Activated B cell treated with CpG ODN at 0.5 μM for 24 hours (primary cell): ENCODE results near the gene NRP2. TPM values are rescaled to one million over a fixed set of nuclear protein-coding genes. Genes with fewer than 3 reads are reported as not detected.

Source experiments
- ATAC-seq: fragments of 200-7000 bp; cut with Tn5 transposase; one replicate; pipeline ENCODE4 v1.10.0; 2021; ENCODE audit warnings: low read depth, mild to moderate bottlenecking, moderate library complexity
- CTCF ChIA-PET: fragments of 350-600 bp; sonication (Branson Sonifier 250); formaldehyde crosslinking; loops from one replicate; lab custom pipeline; 2021; ENCODE audit warnings: antibody characterized with exemption; lab: Charles Lee
- POLR2A ChIA-PET: fragments of 350-600 bp; sonication (Branson Sonifier 250); formaldehyde crosslinking; loops from one replicate; lab custom pipeline; 2021; ENCODE audit warnings: antibody characterized with exemption; lab: Charles Lee
- DNase-seq: peaks from one replicate; pipeline ENCODE4 v3.0.0; 2022
- H3K27ac Mint-ChIP-seq: one replicate; pipeline ENCODE4 v1.8.0; 2020; ENCODE audit warnings: mixed read lengths
- H3K27me3 Mint-ChIP-seq: one replicate; pipeline ENCODE4 v1.8.0; 2021; ENCODE audit warnings: mixed read lengths
- H3K36me3 Mint-ChIP-seq: one replicate; pipeline ENCODE4 v1.8.0; 2021; ENCODE audit warnings: low read depth, mixed read lengths
- H3K4me1 Mint-ChIP-seq: one replicate; pipeline ENCODE4 v1.8.0; 2021; ENCODE audit warnings: mixed read lengths
- H3K4me3 Mint-ChIP-seq: one replicate; pipeline ENCODE4 v1.8.0; 2020; ENCODE audit warnings: mild to moderate bottlenecking, mixed read lengths
- H3K9me3 Mint-ChIP-seq: one replicate; pipeline ENCODE4 v1.8.0; 2020; ENCODE audit warnings: mixed read lengths
- intact Hi-C: fragments of 100-400 bp; cut with micrococcal nuclease; formaldehyde crosslinking; loops from one replicate; pipeline ENCODE4 v1.15.1; 2024
- total RNA-seq: library from RNA; stranded (reverse); gene quantifications from 2 replicates; pipeline ENCODE4 v1.2.3, GENCODE V29; 2022
- TF ChIP-seq, protein P1 (sequence below): fragments of 200-600 bp; IDR thresholded peaks from one replicate; pipeline ENCODE4 v1.8.0; 2022; ENCODE audit warnings: antibody characterized with exemption, mild to moderate bottlenecking

The NRP2 gene
- total RNA-seq, 1 donor from 2014 or later, result 10.2 TPM

DNA sequence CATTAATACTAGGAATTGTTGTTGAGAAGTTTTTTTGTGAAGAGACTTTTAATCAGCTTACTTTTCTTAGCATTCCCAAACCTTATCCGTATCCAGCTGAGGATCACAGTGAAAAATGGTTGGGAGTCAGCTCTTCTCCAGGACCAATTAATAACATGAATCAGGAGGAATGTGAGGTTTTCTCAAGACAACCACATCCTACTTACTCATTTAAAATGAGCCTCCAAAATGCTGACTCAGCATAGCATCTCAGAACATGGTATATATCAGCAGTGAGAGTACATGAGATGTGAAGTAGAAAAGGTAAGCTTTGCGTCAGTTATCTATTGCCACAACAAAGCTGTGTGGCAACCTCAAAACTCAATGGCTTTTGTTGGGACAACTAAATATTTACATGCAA, 140.3 kb downstream of the NRP2 start:
- H3K4me3 Mint-ChIP-seq, result no peak overlapping the region
- no peak overlapping the region for H3K27ac Mint-ChIP-seq
- CTCF ChIA-PET, result no interaction called here
- no peaks in the 10 kb centered on the region for H3K36me3 Mint-ChIP-seq
- intact Hi-C loops, result no loop called here
- H3K4me1 Mint-ChIP-seq, result no peaks in the 10 kb centered on the region
- TF ChIP-seq, protein P1, sequence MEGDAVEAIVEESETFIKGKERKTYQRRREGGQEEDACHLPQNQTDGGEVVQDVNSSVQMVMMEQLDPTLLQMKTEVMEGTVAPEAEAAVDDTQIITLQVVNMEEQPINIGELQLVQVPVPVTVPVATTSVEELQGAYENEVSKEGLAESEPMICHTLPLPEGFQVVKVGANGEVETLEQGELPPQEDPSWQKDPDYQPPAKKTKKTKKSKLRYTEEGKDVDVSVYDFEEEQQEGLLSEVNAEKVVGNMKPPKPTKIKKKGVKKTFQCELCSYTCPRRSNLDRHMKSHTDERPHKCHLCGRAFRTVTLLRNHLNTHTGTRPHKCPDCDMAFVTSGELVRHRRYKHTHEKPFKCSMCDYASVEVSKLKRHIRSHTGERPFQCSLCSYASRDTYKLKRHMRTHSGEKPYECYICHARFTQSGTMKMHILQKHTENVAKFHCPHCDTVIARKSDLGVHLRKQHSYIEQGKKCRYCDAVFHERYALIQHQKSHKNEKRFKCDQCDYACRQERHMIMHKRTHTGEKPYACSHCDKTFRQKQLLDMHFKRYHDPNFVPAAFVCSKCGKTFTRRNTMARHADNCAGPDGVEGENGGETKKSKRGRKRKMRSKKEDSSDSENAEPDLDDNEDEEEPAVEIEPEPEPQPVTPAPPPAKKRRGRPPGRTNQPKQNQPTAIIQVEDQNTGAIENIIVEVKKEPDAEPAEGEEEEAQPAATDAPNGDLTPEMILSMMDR, result no peak
- POLR2A ChIA-PET, result no interaction called here
- DNase-seq, result no peak
- no peak for ATAC-seq
- H3K9me3 Mint-ChIP-seq, result peaks cover 6% of the 10 kb centered on the region
- peaks cover 7% of the 10 kb centered on the region for H3K27me3 Mint-ChIP-seq

DNA sequence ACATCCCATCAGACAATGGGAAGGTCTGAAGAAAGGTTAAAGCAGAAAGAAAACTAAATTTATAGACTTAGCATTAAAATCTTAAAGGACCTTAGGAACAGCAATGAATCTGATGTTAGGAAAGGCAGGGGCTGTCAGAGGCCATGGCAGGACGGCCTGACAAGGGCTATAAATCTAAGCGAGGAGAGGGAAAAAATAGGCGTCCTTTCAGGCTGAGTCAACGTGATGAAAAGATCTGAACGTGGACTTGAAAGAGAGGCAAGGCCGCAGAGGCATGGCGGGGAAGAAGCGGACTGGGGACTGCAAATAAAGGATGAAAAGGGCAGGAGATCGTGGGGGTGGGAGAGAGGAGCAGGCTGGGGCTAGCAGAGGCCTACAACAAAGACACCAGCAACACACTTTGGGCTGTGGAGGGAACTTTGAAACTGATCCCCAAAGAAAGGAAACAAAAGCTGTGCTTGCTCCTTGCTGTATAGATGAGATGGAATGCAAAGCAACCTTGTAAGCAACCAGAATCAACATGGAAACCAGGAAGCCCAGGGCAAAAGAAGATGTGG, 145.6 kb downstream of the NRP2 start:
- POLR2A ChIA-PET, result no interaction called here
- Mint-ChIP-seq H3K4me3 (no peak overlapping the region), H3K9me3 (peaks cover 6% of the 10 kb centered on the region), H3K27ac (no peak overlapping the region), H3K4me1 (no peaks in the 10 kb centered on the region), H3K27me3 (no peaks in the 10 kb centered on the region), H3K36me3 (no peaks in the 10 kb centered on the region)
- CTCF ChIA-PET, result no interaction called here
- TF ChIP-seq, protein P1, result no peak
- ATAC-seq (no peak), DNase-seq (no peak)
- intact Hi-C loops, result no loop called here

DNA sequence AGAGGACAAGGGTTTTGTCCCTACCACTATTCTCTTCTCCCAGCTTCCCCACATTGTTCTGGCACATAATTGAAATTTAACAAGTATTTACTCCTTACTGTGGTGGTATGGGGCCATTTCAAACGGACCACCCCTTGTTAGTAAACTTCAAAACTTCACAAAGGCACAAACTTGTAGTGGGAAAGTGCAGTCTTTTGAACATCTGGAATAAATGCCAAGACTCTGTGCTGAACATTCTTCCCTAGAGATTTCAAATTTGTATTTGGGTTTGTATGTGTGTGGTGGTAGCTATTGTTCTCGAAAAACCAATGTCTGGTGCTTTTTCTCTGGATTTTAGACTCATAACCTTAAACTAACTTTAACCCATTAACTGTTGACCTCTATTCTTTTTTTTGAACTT, 151.6 kb downstream of the NRP2 start:
- ChIA-PET CTCF (no interaction called here), POLR2A (no interaction called here)
- no peaks in the 10 kb centered on the region for H3K9me3 Mint-ChIP-seq
- TF ChIP-seq, protein P1, result no peak
- H3K27ac Mint-ChIP-seq, result no peak overlapping the region
- no peaks in the 10 kb centered on the region for H3K4me1 Mint-ChIP-seq
- DNase-seq (no peak), ATAC-seq (no peak)
- H3K4me3 Mint-ChIP-seq, result no peak overlapping the region
- no peaks in the 10 kb centered on the region for H3K36me3 Mint-ChIP-seq
- H3K27me3 Mint-ChIP-seq, result no peaks in the 10 kb centered on the region
- intact Hi-C loops, result no loop called here

DNA sequence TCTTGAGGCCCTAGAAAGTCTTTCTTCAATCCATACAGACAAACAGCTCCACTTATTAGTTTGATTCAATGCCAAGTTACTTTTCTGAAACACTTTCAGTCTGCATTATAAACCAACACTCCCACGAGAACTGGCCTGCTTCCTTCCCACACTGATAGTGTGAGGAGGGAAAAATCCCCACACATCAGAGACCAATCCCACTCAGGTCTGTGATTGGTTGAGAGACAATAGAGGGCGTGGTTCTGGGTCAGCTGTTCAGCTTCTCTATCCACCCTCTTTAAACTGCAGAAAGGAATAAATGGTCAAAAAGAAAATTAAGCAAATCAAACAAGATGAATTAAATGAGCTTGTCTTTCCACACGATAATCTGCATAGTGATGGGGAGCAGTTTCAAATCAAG, 152.5 kb downstream of the NRP2 start:
- DNase-seq, result no peak
- no peaks in the 10 kb centered on the region for H3K4me1 Mint-ChIP-seq
- no peak overlapping the region for H3K27ac Mint-ChIP-seq
- TF ChIP-seq, protein P1, result no peak
- no peaks in the 10 kb centered on the region for H3K9me3 Mint-ChIP-seq
- CTCF ChIA-PET, result no interaction called here
- no peaks in the 10 kb centered on the region for H3K36me3 Mint-ChIP-seq
- H3K27me3 Mint-ChIP-seq, result no peaks in the 10 kb centered on the region
- intact Hi-C loops, result no loop called here
- POLR2A ChIA-PET, result no interaction called here
- H3K4me3 Mint-ChIP-seq, result no peak overlapping the region
- no peak for ATAC-seq

DNA sequence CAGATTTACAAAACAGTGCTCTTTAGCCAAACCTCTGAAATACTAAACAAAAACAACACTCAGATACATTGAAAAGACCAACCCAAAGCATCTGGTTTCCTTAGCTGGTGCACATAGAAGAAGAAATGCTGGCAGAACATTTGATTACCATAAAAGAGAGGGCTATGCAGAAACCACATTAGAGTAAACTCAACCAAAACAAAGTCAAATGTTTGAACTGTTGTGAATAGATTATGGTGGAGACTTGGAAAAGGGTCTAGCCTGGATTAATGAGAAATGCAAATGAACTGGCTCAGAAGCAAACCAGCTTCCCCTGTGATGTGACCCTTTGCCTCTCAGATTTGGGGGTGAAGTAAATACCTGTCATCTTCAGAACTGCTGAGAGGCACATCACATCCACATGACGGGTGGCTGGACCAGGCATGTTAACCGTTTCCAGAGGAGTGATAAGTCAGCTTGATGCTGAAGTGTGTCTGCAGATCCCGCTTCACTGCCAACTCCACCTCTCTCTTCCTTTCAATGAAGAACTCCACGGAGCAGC, 153.0 kb downstream of the NRP2 start:
- no peak overlapping the region for H3K4me3 Mint-ChIP-seq
- POLR2A ChIA-PET, result no interaction called here
- TF ChIP-seq, protein P1, result no peak
- no peaks in the 10 kb centered on the region for H3K4me1 Mint-ChIP-seq
- no peaks in the 10 kb centered on the region for H3K27me3 Mint-ChIP-seq
- intact Hi-C loops, result no loop called here
- H3K9me3 Mint-ChIP-seq, result no peaks in the 10 kb centered on the region
- no peak overlapping the region for H3K27ac Mint-ChIP-seq
- H3K36me3 Mint-ChIP-seq, result no peaks in the 10 kb centered on the region
- no peak for DNase-seq
- CTCF ChIA-PET, result no interaction called here
- ATAC-seq, result no peak
